Activated effector memory CD4-positive, alpha-beta T cell treated with anti-CD3 and anti-CD28 coated beads, Interleukin-2, amount 50 U/mL, for 16 hours (primary cell): ENCODE measurements around the gene ARNT2.

Experiments used
- DNase-seq: peaks from one replicate; pipeline ENCODE4 v3.0.0-alpha.2; 2020

The ARNT2 gene

GRCh38 chr15:80559761-80560160, 155.6 kb downstream of the ARNT2 start:
- DNase-seq = no peak

- DNase-seq = no peak
Measured at GRCh38 chr15:80560601-80561400, 156.6 kb downstream of the ARNT2 start.

GRCh38 chr15:80561500-80561899, 157.3 kb downstream of the ARNT2 start:
- DNase-seq = no peak

GRCh38 chr15:80562033-80562432, 157.9 kb downstream of the ARNT2 start:
- DNase-seq = no peak

- DNase-seq = no peak
Measured at GRCh38 chr15:80562846-80563245, 158.7 kb downstream of the ARNT2 start.

- no peak for DNase-seq
Measured at GRCh38 chr15:80563372-80563997, 159.3 kb downstream of the ARNT2 start.

GRCh38 chr15:80564056-80564455, 159.9 kb downstream of the ARNT2 start:
- DNase-seq = no peak

- no peak for DNase-seq
Measured at GRCh38 chr15:80565398-80565797, 161.2 kb downstream of the ARNT2 start.

- DNase-seq = no peak
Measured at GRCh38 chr15:80565988-80566387, 161.8 kb downstream of the ARNT2 start.

- DNase-seq = no peak
Measured at GRCh38 chr15:80567721-80568157, 163.6 kb downstream of the ARNT2 start.

GRCh38 chr15:80568298-80568697, 164.1 kb downstream of the ARNT2 start:
- DNase-seq = no peak

- no peak for DNase-seq
Measured at GRCh38 chr15:80568876-80569605, 164.9 kb downstream of the ARNT2 start.

GRCh38 chr15:80569656-80570055, 165.5 kb downstream of the ARNT2 start:
- no peak for DNase-seq

GRCh38 chr15:80570553-80570952, 166.4 kb downstream of the ARNT2 start:
- DNase-seq = no peak

- DNase-seq = no peak
Measured at GRCh38 chr15:80572337-80572736, 168.2 kb downstream of the ARNT2 start.

- no peak for DNase-seq
Measured at GRCh38 chr15:80573606-80574005, 169.4 kb downstream of the ARNT2 start.

- DNase-seq = no peak
Measured at GRCh38 chr15:80574590-80574989, 170.4 kb downstream of the ARNT2 start.

- DNase-seq = no peak
Measured at GRCh38 chr15:80576519-80577090, 172.4 kb downstream of the ARNT2 start.

GRCh38 chr15:80577552-80578205, 173.5 kb downstream of the ARNT2 start:
- no peak for DNase-seq

GRCh38 chr15:80578206-80578595, 174.0 kb downstream of the ARNT2 start:
- no peak for DNase-seq

- no peak for DNase-seq
Measured at GRCh38 chr15:80578871-80579270, 174.7 kb downstream of the ARNT2 start.

GRCh38 chr15:80579611-80580010, 175.4 kb downstream of the ARNT2 start:
- DNase-seq = peak; percentile 27

- peak; percentile 42 for DNase-seq
Measured at GRCh38 chr15:80580106-80580505, 175.9 kb downstream of the ARNT2 start.
